Activated CD4-positive, alpha-beta memory T cell treated with anti-CD3 and anti-CD28 coated beads for 36 hours (primary cell): ENCODE data around the gene RGS16. TPM values are rescaled to one million over a fixed set of nuclear protein-coding genes. Genes with fewer than 3 reads are reported as not detected.

ENCODE experiments used
- CTCF ChIA-PET: fragments of 350-600 bp; sonication (Branson Sonifier 250); formaldehyde crosslinking; loops from one replicate; lab custom pipeline; 2021; ENCODE audit warnings: antibody characterized with exemption, inconsistent platforms; lab: Charles Lee
- POLR2A ChIA-PET: fragments of 350-600 bp; sonication (Branson Sonifier 250); formaldehyde crosslinking; loops from one replicate; lab custom pipeline; 2021; ENCODE audit warnings: antibody characterized with exemption; lab: Charles Lee
- DNase-seq: peaks from one replicate; pipeline ENCODE4 v3.0.0-alpha.2; 2020
- H3K27ac Mint-ChIP-seq: one replicate; pipeline ENCODE4 v1.8.0; 2021; ENCODE audit warnings: mixed read lengths
- H3K27me3 Mint-ChIP-seq: one replicate; pipeline ENCODE4 v1.8.0; 2021; ENCODE audit warnings: mixed read lengths
- H3K36me3 Mint-ChIP-seq: one replicate; pipeline ENCODE4 v1.8.0; 2021; ENCODE audit warnings: mixed read lengths
- H3K4me1 Mint-ChIP-seq: one replicate; pipeline ENCODE4 v1.8.0; 2021; ENCODE audit warnings: low read depth, mixed read lengths
- H3K4me3 Mint-ChIP-seq: one replicate; pipeline ENCODE4 v1.8.0; 2021; ENCODE audit warnings: mild to moderate bottlenecking, mixed read lengths
- H3K9me3 Mint-ChIP-seq: one replicate; pipeline ENCODE4 v1.8.0; 2021; ENCODE audit warnings: mixed read lengths
- intact Hi-C: fragments of 100-400 bp; cut with micrococcal nuclease; formaldehyde crosslinking; loops from one replicate; pipeline ENCODE4 v1.15.1; 2023
- total RNA-seq, 2 experiments: library from RNA; stranded (reverse); gene quantifications; one replicate each; pipeline ENCODE4 v1.2.3, GENCODE V29; 2021

Gene RGS16
- total RNA-seq, 2 experiments from 2014 or later: 49.8 to 51.9 TPM

DNA sequence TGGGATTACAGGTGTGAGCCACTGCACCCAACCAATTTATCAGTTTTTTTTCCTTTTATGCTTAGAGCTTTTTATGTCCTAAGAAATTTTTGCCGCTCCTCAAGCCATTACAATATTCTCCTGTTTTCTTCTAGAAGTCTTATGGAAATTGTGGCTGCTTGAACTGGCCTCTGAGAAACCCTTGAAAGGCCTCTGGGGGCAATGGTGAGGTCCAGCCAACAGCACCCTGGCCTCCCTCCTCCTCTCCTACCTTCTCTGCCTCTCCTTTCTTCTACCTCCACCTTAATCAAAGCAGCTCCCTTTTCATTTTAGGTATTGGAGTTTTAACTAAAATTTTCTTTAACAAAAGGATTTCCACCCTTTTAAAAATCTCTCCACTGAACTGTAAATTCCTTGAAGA lies 24.5 kb upstream of the RGS16 start:
- no peaks in the 10 kb centered on the region for H3K36me3 Mint-ChIP-seq
- no peak for DNase-seq
- H3K27ac Mint-ChIP-seq: no peak overlapping the region
- intact Hi-C loops: loop anchor here (1.0 kb wide), 3 partner anchors 12 to 81 kb away; no protein-coding TSS in a partner anchor
- H3K4me1 Mint-ChIP-seq: peaks cover 71% of the 10 kb centered on the region
- CTCF ChIA-PET: interaction anchor here (0.9 to 2.4 kb wide), 11 partner anchors 8 to 158 kb away, joined by 3 to 12 read pairs (median 4); no protein-coding TSS in a partner anchor
- POLR2A ChIA-PET: interaction anchor here (0.8 to 3.2 kb wide), 5 partner anchors 13 to 31 kb away, joined by 3 to 28 read pairs (median 7); partner anchors contain the start of gene RGS16
- no peaks in the 10 kb centered on the region for H3K9me3 Mint-ChIP-seq
- H3K4me3 Mint-ChIP-seq: no peak overlapping the region
- peaks cover 9% of the 10 kb centered on the region for H3K27me3 Mint-ChIP-seq

DNA sequence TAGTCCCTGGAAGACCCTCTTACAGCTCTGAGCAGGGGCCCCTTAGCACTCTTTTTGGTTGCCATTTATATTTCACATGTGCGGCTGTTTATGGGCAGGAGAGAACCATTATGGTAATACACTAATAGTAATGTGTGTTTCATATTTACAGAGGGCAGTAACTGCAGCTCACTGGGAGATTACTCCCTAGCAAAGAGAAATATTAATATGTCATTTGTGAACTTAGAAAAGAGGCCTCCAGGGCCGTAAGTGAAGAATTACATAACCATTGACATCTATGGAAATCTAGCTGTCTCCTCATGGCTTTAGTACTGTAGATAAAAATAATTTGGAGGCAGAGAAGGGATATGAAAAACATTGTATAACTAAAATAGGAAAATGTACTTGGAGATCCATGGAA lies 23.4 kb upstream of the RGS16 start:
- CTCF ChIA-PET: interaction anchor here (1.0 to 1.5 kb wide), 5 partner anchors 9 to 157 kb away, joined by 3 to 6 read pairs (median 4); no protein-coding TSS in a partner anchor
- no peak for DNase-seq
- intact Hi-C loops: no loop called here
- Mint-ChIP-seq H3K4me1 (peaks cover 77% of the 10 kb centered on the region), H3K9me3 (no peaks in the 10 kb centered on the region), H3K4me3 (no peak overlapping the region), H3K36me3 (no peaks in the 10 kb centered on the region), H3K27me3 (peaks cover 6% of the 10 kb centered on the region), H3K27ac (no peak overlapping the region)
- POLR2A ChIA-PET: interaction anchor here (0.7 to 3.2 kb wide), 2 partner anchors 12 to 80 kb away, joined by 3 to 28 read pairs; no protein-coding TSS in a partner anchor

DNA sequence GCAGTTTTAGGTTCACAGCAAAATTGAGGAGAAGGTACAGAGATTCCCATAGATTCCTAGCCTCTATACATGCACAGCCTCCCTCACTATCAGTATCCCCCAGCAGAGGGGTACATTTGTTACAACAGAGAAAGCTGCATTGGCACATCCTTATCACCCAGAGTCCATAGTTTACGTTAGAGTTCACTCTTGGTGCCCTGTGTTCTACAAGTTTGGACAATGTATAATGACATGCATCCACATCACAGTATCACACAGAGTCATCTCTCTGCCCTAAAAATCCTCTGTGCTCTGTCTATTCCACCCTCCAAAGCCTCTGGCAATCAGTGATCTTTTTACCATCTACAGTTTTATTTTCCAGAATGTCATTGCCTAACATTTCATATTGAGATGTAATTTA lies 22.3 kb upstream of the RGS16 start:
- H3K36me3 Mint-ChIP-seq: no peaks in the 10 kb centered on the region
- no peak overlapping the region for H3K4me3 Mint-ChIP-seq
- H3K27me3 Mint-ChIP-seq: peaks cover 4% of the 10 kb centered on the region
- no peak overlapping the region for H3K27ac Mint-ChIP-seq
- intact Hi-C loops: no loop called here
- CTCF ChIA-PET: interaction anchor here (1.2 to 2.5 kb wide), 5 partner anchors 8 to 156 kb away, joined by 4 to 7 read pairs (median 6); no protein-coding TSS in a partner anchor
- POLR2A ChIA-PET: no interaction called here
- no peaks in the 10 kb centered on the region for H3K9me3 Mint-ChIP-seq
- DNase-seq: no peak
- H3K4me1 Mint-ChIP-seq: peaks cover 78% of the 10 kb centered on the region

DNA sequence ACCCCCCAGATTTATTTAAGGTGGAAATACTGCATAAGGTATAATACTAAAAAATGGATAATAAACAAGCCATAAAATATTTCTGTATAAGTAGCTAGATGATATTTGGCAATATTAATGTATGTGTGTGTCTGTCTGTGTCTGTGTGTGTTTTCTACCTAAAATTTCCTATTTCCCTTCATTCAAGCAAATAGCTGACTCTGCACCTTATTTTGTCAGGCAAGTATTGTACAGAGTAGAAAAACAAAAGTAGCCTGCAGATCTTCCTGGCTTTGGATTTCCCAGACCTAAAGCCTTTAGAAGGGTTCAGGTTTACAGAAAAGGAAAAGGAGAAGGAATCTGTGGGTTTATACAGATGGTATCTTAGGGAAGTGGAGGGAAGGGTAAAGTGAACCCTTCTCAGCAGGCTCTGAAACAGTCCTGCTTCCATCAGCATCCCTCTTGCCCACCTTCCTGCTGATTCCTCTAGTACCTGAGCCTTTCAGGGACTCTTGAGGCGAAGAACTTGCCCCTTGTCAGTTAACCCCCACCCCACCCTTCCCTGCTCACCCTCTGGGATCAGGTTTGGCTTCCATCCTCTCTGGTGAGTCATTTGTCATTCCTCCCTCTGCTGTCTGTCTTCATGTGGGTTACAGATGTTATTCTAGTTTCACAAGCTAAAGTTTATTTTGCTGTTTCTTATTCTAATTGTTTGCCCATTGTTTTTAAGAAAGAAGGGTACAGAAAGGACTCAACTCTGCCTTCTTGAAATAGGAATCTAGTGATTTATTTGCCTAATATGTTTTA lies 21.7 kb upstream of the RGS16 start:
- CTCF ChIA-PET: interaction anchor here (0.6 to 2.5 kb wide), 5 partner anchors 11 to 38 kb away, joined by 3 to 7 read pairs (median 3); no protein-coding TSS in a partner anchor
- H3K27ac Mint-ChIP-seq: no peak overlapping the region

DNA sequence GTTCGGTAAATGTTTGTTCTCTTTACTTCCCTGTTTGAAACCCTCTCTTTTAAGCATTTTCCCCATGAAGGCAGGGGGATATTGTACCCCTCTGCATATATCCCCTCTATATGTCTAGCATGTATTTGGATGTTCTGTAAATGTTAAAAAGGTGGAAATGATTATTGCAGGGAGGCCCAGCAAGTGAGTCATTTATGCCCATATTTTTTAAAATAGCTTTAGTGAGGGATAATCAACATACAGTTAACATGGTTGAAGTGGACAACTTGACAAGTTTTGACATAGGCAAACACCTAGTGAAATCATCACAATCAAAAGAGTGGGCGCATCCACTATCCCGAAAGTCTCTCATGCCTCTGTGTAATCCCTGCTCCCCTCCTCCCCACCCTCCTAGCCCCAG lies 20.8 kb upstream of the RGS16 start:
- H3K4me3 Mint-ChIP-seq: peak overlapping the region; percentile 3
- H3K4me1 Mint-ChIP-seq: peaks cover 78% of the 10 kb centered on the region
- DNase-seq: no peak
- ChIA-PET POLR2A (interaction anchor here (1.0 to 2.6 kb wide), 3 partner anchors 10 to 92 kb away, joined by 3 to 18 read pairs (median 3); no protein-coding TSS in a partner anchor), CTCF (interaction anchor here (0.6 to 2.5 kb wide), 7 partner anchors 13 to 37 kb away, joined by 3 to 7 read pairs (median 3); no protein-coding TSS in a partner anchor)
- H3K27ac Mint-ChIP-seq: peak overlapping the region; percentile 80
- H3K27me3 Mint-ChIP-seq: no peaks in the 10 kb centered on the region
- peaks cover 7% of the 10 kb centered on the region for H3K9me3 Mint-ChIP-seq
- peaks cover 4% of the 10 kb centered on the region for H3K36me3 Mint-ChIP-seq
- intact Hi-C loops: loop anchor here (2.0 kb wide), 2 partner anchors 90 to 376 kb away; no protein-coding TSS in a partner anchor

More for the DNA sequence above, 21.7 kb upstream of the RGS16 start:
- Mint-ChIP-seq H3K36me3 (no peaks in the 10 kb centered on the region), H3K9me3 (peaks cover 3% of the 10 kb centered on the region), H3K4me3 (no peak overlapping the region), H3K4me1 (peaks cover 80% of the 10 kb centered on the region), H3K27me3 (peaks cover under 1% of the 10 kb centered on the region)
- DNase-seq: no peak
- POLR2A ChIA-PET: interaction anchor here (1.0 to 2.6 kb wide), 2 partner anchors 11 to 91 kb away, joined by 3 to 18 read pairs; no protein-coding TSS in a partner anchor
- intact Hi-C loops: loop anchor here (2.0 kb wide), 2 partner anchors 89 to 377 kb away; no protein-coding TSS in a partner anchor

DNA sequence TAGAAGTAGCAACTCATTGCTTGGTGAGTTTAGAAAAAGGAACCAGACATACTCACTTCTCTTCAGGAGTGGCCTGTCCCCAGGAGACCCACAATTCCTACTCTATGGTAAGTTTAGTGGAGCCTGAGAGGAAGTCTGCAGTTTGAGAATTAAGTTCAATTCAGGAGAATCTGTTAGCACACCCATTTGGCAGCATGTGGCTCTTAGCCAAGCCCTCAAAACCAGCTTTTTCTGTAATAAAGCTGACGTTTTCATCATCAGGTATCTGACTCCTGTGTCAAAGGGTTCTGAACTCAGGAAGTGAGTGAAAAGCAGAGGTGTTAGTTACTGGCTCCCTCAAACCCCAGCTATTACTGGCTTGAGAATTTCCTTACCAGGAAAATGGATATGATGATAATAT lies 20.4 kb upstream of the RGS16 start:
- intact Hi-C loops: loop anchor here (1.0 to 2.0 kb wide), 4 partner anchors 8 to 376 kb away; no protein-coding TSS in a partner anchor
- peak; percentile 53 for DNase-seq
- Mint-ChIP-seq H3K27ac (peak overlapping the region; percentile 80), H3K27me3 (no peaks in the 10 kb centered on the region), H3K36me3 (peaks cover 4% of the 10 kb centered on the region), H3K4me3 (peak overlapping the region; percentile 1), H3K4me1 (peaks cover 74% of the 10 kb centered on the region), H3K9me3 (peaks cover 7% of the 10 kb centered on the region)
- ChIA-PET CTCF (interaction anchor here (0.7 to 2.5 kb wide), 6 partner anchors 12 to 29 kb away, joined by 3 to 7 read pairs (median 4); no protein-coding TSS in a partner anchor), POLR2A (interaction anchor here (1.0 to 2.6 kb wide), 3 partner anchors 9 to 93 kb away, joined by 3 to 18 read pairs (median 3); no protein-coding TSS in a partner anchor)

DNA sequence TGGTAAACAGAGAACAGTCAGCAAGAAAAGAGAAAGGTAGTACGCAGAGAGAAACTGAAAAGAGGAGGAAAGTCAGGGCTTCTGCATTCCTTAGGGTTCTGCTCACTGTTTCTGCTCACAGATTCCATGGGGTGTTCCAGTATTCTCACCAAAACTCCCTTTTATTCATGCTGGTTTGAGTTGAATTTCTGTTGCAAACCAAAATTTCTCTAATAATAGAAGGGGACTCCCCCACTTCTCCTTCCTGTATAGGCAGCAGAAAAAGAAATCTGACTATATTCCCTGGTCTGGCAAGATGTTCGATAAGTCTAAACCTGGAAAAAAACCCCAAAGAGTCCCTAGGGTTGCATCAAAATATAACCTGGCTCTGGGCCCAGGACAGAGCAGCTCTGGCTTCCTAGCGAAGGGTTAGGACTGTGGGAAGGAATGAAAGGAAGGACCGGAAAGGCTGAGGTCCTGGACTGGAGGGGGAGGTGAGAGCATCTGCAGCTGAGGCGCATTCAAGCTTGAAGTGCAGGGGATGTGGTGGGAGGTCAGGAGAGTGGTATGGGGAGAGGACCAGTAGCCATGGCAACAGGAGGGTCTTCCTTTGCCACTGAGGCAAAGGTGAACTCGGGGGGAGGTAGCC lies 18.8 kb upstream of the RGS16 start:
- ChIA-PET CTCF (interaction anchor here (0.9 to 1.2 kb wide), 2 partner anchors 27 to 164 kb away, joined by 3 to 5 read pairs; no protein-coding TSS in a partner anchor), POLR2A (no interaction called here)
- H3K9me3 Mint-ChIP-seq: peaks cover 7% of the 10 kb centered on the region
- no peak overlapping the region for H3K4me3 Mint-ChIP-seq
- intact Hi-C loops: no loop called here
- H3K36me3 Mint-ChIP-seq: peaks cover 8% of the 10 kb centered on the region
- no peak for DNase-seq
- H3K27ac Mint-ChIP-seq: peak overlapping the region; percentile 1
- peaks cover 3% of the 10 kb centered on the region for H3K27me3 Mint-ChIP-seq
- H3K4me1 Mint-ChIP-seq: peaks cover 80% of the 10 kb centered on the region

DNA sequence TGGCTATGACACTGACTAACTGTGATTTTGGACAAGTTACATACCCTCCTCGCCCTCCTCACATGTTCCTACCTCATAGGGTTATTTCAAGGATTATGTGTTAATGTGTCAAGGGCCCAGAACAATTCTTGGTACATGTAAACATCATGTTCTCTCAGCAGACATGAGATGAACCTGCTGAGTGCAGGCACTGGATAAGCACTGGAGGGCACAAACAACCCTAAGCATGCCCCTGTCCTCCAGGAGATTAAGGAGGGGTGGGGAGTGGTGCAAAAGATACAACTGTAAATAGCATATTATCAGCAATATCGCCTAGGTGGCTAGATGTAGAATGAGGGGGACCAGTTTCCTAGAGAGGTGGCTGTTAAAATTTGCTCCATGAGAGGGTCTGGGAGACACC lies 17.7 kb upstream of the RGS16 start:
- intact Hi-C loops: no loop called here
- Mint-ChIP-seq H3K36me3 (peaks cover 8% of the 10 kb centered on the region), H3K4me3 (no peak overlapping the region), H3K4me1 (peaks cover 88% of the 10 kb centered on the region), H3K27ac (peak overlapping the region; percentile 36), H3K27me3 (peaks cover 3% of the 10 kb centered on the region), H3K9me3 (peaks cover 7% of the 10 kb centered on the region)
- no peak for DNase-seq
- ChIA-PET POLR2A (no interaction called here), CTCF (interaction anchor here (1.5 kb wide), 1 partner anchor 160 kb away, joined by 7 read pairs; no protein-coding TSS in a partner anchor)

DNA sequence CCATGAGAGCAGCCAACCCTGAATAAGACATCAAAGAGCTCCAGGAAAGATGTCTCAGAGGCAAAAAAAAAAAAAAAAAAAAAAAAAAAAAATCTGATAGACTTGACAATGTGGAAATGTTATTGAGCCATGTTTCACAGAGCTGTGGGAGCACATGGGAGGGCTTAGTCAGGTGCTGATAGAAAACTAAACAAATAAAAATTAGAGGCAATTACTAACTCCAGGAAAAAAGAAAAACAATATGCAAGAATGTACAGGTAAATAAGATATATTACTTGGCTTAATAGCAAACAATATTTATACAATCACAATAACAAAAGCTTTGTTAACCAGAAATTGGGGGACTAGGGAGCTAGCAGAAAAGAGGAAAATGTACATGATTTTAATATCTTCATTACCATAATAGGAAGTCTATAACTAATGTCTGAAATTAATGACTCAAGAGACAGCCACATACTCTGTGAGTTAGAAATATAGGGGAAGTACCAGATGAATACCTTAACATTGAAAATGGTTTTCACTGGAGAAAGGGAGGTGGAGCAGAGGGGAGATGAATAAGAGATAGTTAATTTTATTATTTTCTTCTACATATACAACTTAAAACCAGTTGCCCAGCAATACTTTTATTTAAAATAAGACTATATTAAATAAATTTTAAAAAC lies 16.9 kb upstream of the RGS16 start:
- ChIA-PET POLR2A (interaction anchor here (0.9 kb wide), 1 partner anchor 9 kb away, joined by 4 read pairs; no protein-coding TSS in a partner anchor), CTCF (interaction anchor here (0.9 to 1.5 kb wide), 5 partner anchors 9 to 164 kb away, joined by 3 to 7 read pairs (median 4); no protein-coding TSS in a partner anchor)
- peaks cover 4% of the 10 kb centered on the region for H3K27me3 Mint-ChIP-seq
- intact Hi-C loops: no loop called here
- no peak for DNase-seq
- H3K4me3 Mint-ChIP-seq: no peak overlapping the region
- peaks cover 9% of the 10 kb centered on the region for H3K36me3 Mint-ChIP-seq
- peaks cover 88% of the 10 kb centered on the region for H3K4me1 Mint-ChIP-seq
- H3K27ac Mint-ChIP-seq: peak overlapping the region; percentile 40
- H3K9me3 Mint-ChIP-seq: peaks cover 7% of the 10 kb centered on the region

DNA sequence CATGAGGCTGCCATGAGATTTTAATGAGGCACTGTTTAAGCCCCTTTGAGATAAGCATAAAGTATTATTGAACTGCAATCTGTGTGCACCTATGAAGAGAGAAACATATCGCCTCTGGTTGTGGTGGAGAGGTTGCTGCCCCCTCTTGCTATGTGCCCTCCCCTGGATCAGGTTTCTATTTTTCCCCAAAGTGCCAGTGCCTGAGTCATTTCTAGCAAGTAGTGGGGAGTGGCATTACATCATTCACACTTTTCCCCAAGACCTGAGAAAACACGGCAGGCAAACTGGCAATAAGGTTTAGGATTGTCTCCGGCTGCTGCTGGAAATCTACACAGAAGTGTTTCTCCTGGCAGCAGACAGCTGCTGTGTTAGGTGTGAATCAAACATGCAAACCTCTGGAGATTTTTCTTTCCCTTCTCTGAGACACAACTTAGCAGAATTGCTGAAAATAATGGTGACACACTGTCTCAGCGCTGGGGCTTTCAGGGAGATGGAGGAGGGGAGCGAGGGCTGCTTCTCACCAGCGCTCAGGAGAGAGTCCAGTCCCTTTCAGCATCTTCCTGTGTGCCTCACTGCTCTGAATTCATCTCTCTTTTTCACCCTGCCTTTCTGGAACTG lies 13.7 kb upstream of the RGS16 start:
- intact Hi-C loops: loop anchor here (2.0 kb wide), 2 partner anchors 97 to 369 kb away; no protein-coding TSS in a partner anchor
- Mint-ChIP-seq H3K27ac (no peak overlapping the region), H3K9me3 (peaks cover 7% of the 10 kb centered on the region), H3K4me3 (no peak overlapping the region), H3K27me3 (peaks cover 12% of the 10 kb centered on the region), H3K4me1 (peaks cover 76% of the 10 kb centered on the region), H3K36me3 (peaks cover 9% of the 10 kb centered on the region)
- ChIA-PET POLR2A (interaction anchor here (2.3 kb wide), 1 partner anchor 15 kb away, joined by 7 read pairs; no protein-coding TSS in a partner anchor), CTCF (interaction anchor here (2.3 to 6.0 kb wide), 3 partner anchors 11 to 165 kb away, joined by 10 to 45 read pairs (median 29); no protein-coding TSS in a partner anchor)
- peak; percentile 38 for DNase-seq
